ENCODE data around the gene C1orf105. TPM values are rescaled to one million over a fixed set of nuclear protein-coding genes. Genes with fewer than 3 reads are reported as not detected.

C1orf105 gene
- total RNA-seq, 1 donor from 2014 or later, result 144 TPM

DNA sequence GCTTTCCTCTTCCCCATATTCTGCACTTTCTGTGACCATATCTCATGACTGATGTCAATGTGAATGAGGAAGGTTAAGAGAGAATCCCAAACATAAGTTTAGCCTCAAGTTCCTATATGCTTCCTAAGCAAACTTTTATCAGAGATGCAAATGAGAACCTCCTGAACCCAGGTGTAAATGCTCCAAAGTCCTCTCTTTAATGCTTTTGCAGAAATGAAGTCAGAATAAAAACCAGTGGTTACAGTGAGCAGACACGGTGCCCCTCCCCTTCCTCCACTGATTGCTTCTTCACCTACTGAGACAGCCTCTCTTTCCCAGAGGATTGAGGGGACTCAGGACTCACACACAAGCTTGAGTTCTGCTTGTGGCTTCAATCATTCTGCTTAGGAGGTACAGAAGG is 35.0 kb downstream of the C1orf105 start:
- no peak for DNase-seq (ENCODE audit: low read depth)

DNA sequence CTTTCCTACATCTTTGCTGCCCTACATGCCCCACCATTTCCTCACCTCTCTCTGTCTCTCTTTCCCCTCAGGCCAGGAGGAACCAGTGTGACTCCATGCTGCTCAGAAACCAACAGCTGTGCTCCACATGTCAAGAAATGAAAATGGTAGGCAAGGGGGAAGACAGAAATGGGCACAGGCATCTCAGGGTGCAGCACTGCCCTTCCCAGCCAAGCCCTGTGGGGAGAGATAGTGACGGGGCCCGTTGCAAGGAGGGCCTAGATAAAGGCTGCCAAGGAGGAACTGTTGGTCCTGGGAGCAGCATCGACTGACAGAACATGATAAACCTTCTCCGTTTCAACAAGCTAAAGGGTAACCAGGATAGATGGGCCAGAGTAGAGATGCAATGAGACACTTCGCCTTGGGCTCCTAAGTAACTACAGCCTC is 35.9 kb downstream of the C1orf105 start:
- DNase-seq (ENCODE audit: low read depth), result no peak

DNA sequence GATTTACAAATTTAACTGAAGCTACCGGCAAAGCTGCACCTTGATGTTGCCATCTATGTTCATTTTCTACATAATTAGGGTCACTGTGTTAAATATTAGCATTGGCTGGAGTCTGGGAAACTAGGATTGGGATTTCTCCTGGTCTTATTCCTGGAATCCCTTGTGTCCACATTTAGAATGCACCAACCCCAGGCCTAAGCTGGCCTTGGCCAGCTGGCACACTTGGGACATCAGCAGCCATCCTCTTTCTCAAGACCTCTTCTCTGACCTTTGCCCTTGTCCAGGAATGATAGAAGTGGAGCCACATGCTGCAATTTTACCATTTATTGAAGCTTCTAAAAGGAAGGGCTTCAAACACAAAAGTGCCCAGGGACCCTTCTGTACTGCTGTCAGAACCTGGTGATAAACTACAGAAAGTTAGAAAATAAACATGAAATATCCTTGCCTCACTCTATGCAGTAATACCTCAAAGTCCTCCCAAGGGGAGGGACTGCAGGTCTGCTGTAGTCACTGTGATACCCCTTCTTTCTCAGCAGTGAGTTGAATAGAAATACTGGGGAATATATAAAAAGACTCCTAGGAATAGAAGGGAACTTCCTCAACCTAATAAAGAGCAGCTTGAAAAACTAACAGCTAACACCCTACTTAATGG is 37.1 kb downstream of the C1orf105 start:
- DNase-seq (ENCODE audit: low read depth), result peak; percentile 13

DNA sequence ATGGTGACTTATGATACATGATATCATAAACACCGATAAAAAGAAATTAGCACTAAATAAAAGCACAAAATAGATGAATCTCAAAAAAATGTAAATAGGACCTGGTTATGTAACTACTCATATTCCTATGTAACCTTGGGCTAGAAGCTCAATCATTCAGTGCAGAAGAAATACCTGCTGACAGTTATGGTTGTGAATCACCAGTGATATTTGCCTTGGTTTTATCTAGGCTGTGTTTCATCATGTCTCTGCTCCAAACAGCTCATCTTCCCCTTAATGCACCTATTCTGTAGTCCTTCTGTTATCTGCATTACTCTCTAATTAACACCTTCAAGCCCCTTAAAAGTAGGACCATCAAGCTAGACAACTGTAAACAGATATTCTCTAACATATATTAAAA is 39.7 kb downstream of the C1orf105 start:
- DNase-seq (ENCODE audit: low read depth), result no peak

DNA sequence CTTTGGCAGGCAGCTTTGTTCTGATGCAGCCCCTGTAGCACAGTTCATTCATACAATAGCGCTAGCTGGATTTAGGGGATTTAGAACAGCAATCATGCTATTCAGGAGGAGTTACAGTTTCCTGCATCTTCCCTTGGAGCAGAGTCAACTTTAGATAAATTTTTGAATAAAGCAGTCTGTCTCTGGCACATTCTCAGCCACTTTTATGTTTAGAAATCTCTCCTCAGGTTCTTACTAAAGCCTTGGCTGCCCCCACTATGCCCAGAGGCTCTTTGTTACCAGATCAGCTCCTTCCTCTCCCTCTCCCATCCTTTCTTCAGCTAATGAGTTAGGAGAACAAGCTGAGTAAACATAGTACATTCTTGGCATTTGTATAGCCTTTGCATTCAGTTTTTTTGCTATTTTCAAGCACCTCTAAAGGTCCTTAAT is 40.4 kb downstream of the C1orf105 start:
- no peak for DNase-seq (ENCODE audit: low read depth)

DNA sequence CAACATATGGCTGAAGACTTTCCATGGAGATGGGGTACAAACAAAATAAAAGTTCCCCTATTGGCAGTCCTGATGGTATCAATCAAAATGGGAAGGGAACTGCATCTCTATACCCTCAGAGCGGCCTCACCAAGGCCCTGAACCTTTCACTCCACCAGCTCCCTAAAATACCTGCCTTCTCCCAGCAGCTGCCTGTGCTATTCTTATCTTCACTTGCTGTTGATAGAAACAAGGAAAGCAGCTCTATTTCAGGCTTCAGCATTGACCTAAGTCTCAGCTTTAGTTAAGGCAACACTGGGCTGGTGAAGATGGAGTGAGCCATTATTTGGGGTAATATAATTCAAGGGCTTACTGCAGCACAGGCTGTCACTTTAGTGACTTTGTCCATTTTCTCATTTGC is 45.1 kb downstream of the C1orf105 start:
- DNase-seq (ENCODE audit: low read depth), result peak; percentile 80

DNA sequence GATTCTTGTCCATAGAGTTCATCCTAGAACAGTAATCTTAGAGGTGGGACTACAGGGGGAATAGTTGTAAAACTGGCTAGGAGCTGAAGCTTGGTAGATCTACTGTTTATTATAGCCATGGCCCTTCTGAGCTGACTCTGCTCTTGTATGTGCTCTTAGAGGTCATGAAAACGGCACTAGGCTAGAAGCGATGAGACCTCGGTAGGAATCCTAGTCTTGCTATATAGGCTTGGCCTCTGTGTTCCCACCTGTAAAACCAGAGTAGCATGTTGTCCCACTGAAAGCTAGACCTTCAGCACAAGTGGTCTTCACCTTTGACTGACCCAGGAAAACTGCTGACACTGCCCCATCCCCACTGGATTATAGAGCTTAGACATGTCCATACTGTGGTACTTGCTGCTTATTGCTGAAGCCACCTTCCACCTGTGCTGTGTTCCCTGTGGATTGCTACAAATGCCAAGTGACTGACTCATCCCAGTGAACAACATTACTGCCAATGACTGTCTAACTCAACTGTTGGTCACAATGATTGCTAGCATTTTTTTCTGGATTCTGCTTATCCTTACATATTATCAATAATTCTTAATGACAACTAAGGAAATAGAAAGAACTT is 46.4 kb downstream of the C1orf105 start:
- DNase-seq (ENCODE audit: low read depth), result peak; percentile 74

DNA sequence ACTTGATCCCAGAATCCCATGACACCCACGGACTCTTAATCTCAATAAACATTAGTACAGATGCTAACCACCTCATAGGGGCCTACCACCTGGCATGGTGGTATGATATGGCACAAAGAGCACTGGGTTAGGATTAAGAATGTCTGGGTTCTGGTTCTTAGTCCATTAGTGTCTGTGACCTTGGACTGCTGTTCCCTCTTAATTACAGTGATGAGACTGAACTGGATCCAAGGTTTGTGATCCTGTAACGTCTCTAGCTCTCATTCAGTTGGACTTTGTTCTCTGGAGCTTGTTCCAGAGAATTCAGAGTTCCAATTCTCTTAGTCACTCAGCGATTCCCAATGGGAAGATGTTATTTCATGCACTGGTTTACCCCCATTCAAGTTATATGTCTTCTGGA is 47.0 kb downstream of the C1orf105 start:
- peak; percentile 43 for DNase-seq (ENCODE audit: low read depth)

DNA sequence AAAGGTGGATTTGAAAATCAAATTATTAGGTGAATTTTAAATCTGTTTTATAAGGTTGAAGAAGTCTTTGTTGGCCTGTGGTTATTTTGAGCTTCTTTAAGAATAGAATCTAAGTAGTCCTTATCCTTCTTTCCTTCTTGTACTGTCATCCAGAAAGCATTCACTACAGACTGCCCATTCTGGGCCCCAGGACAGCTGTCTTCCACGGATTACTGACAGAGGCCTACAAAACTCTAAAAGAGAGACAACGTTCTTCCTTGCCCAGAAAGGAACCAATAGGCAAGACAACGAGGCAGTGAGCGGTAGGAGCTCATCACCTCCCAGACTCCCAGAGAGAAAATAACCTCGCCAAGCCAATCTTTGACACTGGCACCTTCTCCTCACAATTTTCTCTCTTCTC is 47.8 kb downstream of the C1orf105 start:
- peak; percentile 92 for DNase-seq (ENCODE audit: low read depth)

DNA sequence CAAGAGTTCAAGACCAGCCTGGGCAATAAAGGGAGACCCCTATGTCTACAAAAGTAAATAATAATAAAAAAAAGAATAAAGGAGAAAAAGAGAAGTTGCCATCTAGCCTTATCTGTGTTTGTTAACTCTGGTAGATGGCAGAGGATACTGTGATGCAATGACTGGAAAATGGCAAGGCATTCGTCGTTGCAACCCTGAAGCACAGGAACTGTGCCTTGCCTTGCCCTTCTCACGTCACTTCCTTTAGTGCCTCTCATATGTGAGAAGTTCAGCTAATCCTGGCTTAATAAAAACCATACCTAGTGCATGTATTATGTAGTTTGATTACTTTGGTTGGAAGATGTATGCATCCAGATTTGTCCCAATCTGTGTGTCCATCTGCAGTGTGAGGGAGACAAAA is 49.2 kb downstream of the C1orf105 start:
- DNase-seq (ENCODE audit: low read depth), result no peak

DNA sequence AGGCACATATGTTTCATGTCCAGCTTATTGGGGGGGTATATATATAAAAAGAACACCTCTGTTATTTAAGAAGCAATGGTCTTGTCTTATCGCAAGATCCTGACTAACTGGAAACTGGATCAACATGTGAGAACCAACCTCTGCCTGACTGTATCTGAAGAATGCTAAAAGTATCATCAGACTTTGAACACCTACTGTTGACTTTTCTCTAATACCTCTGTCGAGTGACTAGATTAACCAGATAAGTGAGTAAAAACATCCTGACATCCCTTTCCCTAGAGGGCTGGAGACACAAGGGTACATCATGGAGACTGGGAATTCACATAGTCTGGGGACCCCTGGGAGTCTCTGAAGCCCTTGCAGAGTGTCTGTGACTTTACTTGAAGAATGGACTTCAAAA is 49.7 kb downstream of the C1orf105 start:
- DNase-seq (ENCODE audit: low read depth), result no peak

DNA sequence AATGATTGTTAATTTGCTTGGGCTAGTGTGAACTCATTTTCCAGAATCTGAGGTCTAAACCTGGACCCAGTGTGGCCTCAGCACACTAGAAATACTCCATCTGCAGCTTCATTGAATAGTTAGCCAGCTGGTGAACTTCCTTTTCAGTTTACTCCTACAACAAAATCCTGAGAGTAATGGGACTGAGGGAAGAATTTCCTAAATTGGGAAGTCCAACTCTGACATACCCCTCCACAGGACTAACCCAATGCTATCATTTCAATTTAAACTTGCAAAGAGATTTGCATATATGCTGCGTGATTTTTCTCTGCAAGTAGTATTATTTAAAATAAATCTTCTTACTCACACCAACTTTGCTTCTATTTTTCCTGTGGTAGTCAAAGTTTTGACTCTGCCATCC is 51.2 kb downstream of the C1orf105 start:
- DNase-seq (ENCODE audit: low read depth), result no peak

DNA sequence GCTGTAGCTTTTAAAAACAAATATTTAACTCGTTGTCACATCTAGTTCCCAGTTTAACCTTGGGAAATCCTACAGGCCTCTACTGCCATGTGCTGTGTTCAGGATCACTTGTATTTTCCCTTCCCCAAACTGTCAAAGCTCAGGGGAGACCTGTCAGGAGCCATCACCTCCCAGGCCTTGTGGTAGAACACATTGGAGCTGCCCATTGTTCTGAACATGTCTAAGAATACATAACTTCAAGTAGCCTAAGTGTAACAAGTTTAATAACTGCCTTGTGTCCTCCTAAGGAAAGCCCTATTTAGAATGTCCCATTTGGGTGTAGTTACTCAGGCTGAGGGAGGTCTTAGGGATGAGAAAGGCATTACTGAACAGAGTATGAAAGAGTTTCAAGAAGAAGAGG is 52.0 kb downstream of the C1orf105 start:
- no peak for DNase-seq (ENCODE audit: low read depth)

DNA sequence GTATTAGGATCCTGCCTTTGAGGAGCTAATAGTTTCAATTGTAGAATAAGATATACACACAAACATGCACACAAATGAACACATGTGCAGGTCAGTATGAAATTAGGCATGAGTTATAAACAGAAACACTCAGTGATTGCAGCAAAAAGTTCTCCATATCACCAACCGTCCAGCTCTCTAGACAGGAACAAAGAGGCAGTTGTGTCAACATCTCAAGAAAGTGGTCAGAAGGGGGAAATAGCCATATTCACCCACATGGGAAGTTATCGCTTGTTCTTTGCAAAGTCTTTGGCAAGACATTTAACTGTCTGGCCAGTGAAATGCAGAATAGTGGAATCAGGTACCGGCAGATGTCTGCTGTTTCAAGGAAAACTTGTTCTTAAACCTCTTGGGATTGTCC is 52.8 kb downstream of the C1orf105 start:
- DNase-seq (ENCODE audit: low read depth), result no peak

DNA sequence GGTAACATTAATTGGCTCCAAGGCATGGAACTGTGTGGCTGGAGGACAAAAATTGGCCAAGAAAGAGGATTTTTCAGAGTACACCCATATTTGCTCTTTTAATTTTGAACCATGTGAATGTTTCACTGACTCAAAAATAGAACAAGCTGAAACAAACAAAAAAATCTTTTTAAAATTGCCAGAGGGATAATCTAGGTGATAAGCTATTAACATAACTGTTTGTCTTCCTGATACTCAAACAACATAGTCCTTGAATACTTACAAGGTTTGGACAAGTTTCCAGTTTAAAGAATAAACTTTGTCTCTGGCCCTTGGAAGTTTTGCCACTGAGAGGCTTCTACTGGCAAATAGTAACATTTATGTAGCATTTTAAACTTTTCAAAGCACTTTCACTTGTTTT is 53.4 kb downstream of the C1orf105 start:
- no peak for DNase-seq (ENCODE audit: low read depth)

DNA sequence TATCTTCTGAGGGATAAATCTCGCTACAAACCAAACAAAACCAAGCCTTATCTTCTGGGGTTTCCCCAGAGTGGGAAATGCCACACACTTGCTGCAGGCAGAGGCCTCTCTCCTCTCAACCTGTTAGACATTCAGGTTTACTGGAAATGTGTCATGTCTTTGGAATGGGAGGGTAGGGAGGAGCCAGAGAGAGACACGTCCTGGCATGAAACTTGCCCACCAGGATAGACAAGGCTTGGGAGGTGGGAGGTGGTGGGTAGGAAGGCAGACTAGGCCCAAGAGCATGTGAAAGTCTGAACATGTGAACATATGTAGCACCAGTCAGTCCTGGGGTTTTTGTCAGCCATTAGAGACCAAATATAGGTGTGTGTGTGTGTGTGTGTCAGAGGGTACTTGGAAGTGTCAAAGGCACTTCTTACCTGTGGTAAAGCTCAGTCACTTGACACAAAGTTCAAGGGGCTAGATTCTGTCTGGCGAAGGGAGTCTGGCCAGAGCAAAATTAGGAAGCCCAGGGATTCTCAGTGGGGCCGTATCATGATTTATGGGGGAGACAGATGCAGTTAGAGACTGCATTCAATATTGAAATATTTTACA is 55.8 kb downstream of the C1orf105 start:
- DNase-seq (ENCODE audit: low read depth), result no peak

DNA sequence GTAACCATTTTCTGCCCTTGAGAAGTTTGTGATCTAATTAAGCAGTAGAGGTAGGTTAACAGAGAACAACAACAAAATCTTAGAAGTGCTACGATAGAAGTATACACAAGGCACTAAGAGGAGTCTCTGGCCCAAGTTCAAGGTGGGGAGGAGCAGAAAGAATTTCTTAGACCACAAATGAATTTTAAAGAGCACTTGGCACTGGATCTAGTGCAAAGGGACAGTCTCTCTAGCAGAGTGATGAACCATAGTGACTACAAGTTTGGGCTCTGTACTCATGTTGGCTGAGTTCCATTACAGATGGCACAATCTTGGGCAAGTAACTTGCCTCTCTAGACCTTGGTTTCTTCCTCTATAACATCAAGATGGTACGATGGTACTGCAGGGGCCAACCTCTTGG is 56.7 kb downstream of the C1orf105 start:
- DNase-seq (ENCODE audit: low read depth), result no peak

DNA sequence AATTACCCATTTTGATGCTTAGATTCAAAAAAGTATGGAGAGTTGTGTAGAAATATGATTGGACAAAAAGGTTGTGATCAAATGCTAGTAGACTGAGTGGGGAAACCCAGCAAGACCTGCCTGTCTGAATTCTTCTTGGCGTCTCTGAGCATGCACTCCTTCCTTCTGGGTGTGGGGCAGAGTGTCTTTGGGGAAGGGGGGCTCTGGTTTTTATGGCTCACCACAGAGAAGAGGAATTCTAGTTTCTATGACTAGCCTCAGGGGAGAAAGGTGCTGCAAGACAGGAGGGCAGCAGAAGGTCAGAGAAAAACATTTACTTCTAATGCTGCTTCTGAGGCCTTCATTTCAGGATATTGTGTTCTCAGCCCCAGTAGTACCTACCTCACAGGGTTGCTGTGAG is 57.3 kb downstream of the C1orf105 start:
- no peak for DNase-seq (ENCODE audit: low read depth)

DNA sequence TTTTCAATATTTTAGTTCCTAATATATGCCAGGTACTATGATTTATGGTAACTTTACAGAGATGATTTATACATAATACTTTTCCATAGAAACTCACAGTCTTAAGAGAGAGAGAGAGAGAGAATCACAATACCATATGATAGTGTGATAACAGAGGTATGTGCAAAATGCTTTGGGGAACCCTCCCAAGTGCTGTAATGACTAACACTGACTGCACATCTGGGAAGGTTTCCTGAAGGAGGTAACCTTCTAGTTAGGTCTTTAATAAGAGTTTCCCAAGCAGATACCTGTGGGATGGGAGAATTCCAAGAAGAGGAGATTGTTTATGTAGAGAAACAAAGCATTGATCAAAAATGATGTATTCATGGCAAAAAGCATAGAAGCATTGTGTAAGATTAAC is 58.0 kb downstream of the C1orf105 start:
- DNase-seq (ENCODE audit: low read depth), result no peak

DNA sequence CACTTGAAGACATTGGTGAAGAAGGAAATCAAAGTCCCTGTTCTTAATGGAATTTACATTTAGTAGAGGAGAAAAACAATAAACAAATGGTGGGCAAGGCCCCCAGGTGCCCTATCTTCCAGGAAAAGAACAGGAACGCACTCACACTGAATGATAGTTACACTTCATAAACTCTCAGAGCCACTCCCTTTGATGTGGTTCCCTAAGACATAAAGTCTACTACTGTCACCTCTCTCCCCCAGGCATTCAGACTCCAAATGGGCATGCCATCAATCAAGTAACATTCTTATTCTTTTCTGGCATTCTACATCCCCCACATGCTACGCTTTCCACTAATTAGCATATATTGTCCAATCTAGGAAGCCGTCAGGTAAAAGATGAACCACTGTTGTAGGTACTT is 59.9 kb downstream of the C1orf105 start:
- no peak for DNase-seq (ENCODE audit: low read depth)

DNA sequence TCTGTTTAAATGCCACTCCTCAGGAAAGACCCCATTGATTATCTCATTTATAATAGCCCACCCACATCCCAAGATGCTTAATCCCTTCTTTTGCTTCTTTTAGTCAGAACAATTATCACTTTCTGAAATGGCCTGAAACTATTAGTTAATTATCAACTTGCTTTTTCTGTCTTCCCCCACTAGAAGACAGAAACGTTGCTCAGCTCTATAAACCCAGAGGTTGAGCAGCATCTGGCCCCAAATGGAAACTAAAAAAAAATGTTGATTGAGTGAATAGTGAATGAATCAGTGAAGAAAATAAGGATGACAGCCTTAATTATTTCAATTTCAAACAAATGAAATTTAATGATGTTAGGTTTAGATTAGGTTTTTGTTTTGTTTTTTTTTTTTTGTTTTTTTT is 61.6 kb downstream of the C1orf105 start:
- no peak for DNase-seq (ENCODE audit: low read depth)

DNA sequence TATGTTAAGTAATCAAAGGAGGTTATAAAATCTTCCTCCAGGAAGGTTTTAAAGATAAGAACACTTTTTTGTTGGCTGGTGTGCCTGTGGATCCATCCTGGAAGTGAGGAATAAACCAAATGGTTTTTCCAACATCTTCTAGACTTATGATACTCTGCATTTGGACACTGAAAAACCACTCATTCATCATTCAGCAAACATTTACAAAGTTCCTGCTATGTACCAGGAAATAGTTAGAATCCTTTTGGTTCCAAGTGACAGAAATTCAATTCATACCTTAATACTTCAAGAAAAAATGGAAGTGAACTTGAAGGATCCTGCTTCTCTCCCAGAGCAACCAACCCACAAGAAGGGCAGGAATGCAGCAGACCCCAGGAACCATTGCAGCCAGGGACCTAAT is 63.0 kb downstream of the C1orf105 start:
- DNase-seq (ENCODE audit: low read depth), result no peak

DNA sequence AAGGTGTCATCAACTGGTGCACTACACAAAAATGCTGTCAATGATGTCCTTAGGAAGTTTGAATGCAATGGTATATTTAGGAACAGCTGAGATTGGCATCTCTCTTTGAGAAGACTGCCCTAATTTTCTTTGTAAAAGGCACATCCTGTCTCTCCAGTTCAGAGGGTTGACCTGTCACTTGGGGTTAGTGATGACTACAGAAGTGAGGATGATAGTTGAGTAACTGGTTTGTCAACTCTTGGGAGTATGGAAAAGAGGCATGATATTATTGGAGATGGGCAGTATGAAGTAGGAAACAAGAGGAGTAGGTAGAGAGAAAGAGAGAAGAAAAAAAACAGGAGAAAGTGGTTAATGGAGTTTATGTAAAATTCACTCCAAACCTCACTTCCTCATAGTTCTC is 63.8 kb downstream of the C1orf105 start:
- DNase-seq (ENCODE audit: low read depth), result no peak
